Fibroblast of mammary gland (primary cell): ENCODE data around the gene ZAR1.

Experiments
- DNase-seq: peaks from one replicate; pipeline ENCODE4 v3.0.0-alpha.2; 2010; ENCODE audit warnings: low read depth
- H3K4me3 ChIP-seq: 2 replicates; pipeline ENCODE4 v1.5.1; 2011; ENCODE audit warnings: low read depth, mild to moderate bottlenecking, low read length, moderate library complexity; ENCODE audit not compliant: control insufficient read depth
- TF ChIP-seq, protein P1 (sequence below): conservative IDR thresholded peaks from 2 replicates; pipeline ENCODE4 v1.5.1; 2011; ENCODE audit warnings: low read depth, low read length, inconsistent platforms; ENCODE audit not compliant: control insufficient read depth, insufficient read depth

ZAR1 gene

DNA sequence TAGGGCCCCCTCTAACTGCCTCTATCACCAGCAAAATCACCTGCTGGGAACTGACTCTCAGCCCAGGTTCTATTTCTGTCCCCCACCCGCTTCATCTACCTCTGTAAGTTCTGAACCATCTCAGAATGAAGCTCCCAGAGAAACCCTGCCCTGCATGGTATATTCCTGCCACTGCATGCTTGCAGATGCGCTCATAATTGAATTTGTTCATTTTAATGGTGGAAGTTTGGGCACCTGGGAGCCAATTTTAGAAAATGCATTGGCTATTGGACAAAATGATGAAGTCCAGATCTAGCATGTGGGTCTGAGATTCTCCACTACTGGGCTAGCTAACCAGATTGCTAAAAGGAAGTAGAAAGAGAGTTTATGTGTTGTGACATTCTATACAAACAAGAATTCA lies 35.5 kb upstream of the ZAR1 start:
- TF ChIP-seq, protein P1, sequence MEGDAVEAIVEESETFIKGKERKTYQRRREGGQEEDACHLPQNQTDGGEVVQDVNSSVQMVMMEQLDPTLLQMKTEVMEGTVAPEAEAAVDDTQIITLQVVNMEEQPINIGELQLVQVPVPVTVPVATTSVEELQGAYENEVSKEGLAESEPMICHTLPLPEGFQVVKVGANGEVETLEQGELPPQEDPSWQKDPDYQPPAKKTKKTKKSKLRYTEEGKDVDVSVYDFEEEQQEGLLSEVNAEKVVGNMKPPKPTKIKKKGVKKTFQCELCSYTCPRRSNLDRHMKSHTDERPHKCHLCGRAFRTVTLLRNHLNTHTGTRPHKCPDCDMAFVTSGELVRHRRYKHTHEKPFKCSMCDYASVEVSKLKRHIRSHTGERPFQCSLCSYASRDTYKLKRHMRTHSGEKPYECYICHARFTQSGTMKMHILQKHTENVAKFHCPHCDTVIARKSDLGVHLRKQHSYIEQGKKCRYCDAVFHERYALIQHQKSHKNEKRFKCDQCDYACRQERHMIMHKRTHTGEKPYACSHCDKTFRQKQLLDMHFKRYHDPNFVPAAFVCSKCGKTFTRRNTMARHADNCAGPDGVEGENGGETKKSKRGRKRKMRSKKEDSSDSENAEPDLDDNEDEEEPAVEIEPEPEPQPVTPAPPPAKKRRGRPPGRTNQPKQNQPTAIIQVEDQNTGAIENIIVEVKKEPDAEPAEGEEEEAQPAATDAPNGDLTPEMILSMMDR, result no peak
- no peak overlapping the region for H3K4me3 ChIP-seq
- no peak for DNase-seq

DNA sequence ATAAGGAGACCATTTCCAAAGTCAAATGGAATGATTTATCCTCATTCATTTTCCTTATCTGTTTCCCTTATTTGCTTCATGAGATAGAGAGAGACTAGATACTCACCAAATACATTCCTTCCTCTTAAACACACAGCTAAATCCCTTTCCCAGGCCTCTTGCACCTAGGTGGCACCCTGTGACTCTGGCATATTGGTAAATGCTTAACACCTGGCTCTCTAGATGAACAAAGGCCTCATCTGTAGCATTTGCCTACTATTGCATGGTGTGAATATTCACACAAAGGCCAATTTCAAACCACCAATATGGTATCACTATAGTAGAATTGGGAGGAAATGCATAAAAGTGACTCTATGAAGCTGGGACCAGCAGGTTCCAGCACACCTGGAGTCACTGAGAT lies 29.1 kb upstream of the ZAR1 start:
- no peak overlapping the region for H3K4me3 ChIP-seq
- no peak for DNase-seq
- TF ChIP-seq, protein P1, result no peak

GRCh38 chr4:48462363-48462762 lies 27.7 kb upstream of the ZAR1 start:
- no peak for DNase-seq
- TF ChIP-seq, protein P1, result no peak

DNA sequence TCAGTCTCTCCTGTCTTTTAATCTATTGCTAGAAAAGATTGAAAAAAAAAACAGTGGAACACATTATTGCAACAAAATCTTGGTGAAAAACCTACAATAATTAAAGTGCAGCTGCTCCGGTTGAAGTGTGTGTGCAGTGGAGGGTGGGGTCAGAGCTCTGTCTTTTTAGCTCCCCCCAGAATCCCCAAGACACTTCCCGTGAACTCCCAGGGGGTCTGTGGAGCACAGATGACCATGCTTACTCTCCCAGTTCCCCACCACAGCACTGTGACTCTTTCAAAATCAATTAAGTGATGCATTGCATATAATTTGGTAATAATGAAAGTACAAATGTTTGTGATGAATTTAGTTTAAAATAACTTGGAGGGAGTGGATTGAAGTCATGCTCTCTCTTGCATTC lies 22.6 kb upstream of the ZAR1 start:
- TF ChIP-seq, protein P1, result no peak
- no peak overlapping the region for H3K4me3 ChIP-seq
- no peak for DNase-seq

More at GRCh38 chr4:48462363-48462762, 27.7 kb upstream of the ZAR1 start:
- H3K4me3 ChIP-seq, result no peak overlapping the region

- TF ChIP-seq, protein P1, result no peak
Observed at GRCh38 chr4:48467891-48468290, 22.2 kb upstream of the ZAR1 start.

GRCh38 chr4:48470137-48470536 lies 19.9 kb upstream of the ZAR1 start:
- TF ChIP-seq, protein P1, result no peak
- DNase-seq, result no peak
- H3K4me3 ChIP-seq, result no peak overlapping the region

More at GRCh38 chr4:48467891-48468290, 22.2 kb upstream of the ZAR1 start:
- DNase-seq, result no peak
- no peak overlapping the region for H3K4me3 ChIP-seq

GRCh38 chr4:48470570-48470969 lies 19.5 kb upstream of the ZAR1 start:
- H3K4me3 ChIP-seq, result no peak overlapping the region
- TF ChIP-seq, protein P1, result no peak
- DNase-seq, result no peak
